H1 (cell line): ENCODE results near the gene MBP. TPM values are rescaled to one million over a fixed set of nuclear protein-coding genes. Genes with fewer than 3 reads are reported as not detected.
A peak's percentile ranks its signal among the peaks of the same experiment; 100 is the strongest.

Experiments
- CHD1 ChIP-seq: IDR thresholded peaks from 2 replicates; pipeline ENCODE4 v1.6.1; 2012; ENCODE audit warnings: low read depth, low read length, improper control_type of control experiment
- MAFK ChIP-seq: IDR thresholded peaks from 2 replicates; pipeline ENCODE4 v1.6.1; 2012; ENCODE audit warnings: low read depth, mild to moderate bottlenecking, improper control_type of control experiment, low read length
- POLR2A ChIP-seq, 2 experiments: IDR thresholded peaks; 1 replicate in 1 of 2; 2 replicates in 1 of 2; pipeline ENCODE4 v1.6.1; 2011; ENCODE audit warnings: low read depth in 2 of 2, low read length in 2 of 2, mild to moderate bottlenecking in 2 of 2; ENCODE audit errors: control extremely low read depth in 1 of 2
- POU5F1 ChIP-seq: IDR thresholded peaks from 2 replicates; pipeline ENCODE4 v1.6.1; 2011; ENCODE audit warnings: low read depth, mild to moderate bottlenecking, low read length, moderate library complexity
- SP4 ChIP-seq: IDR thresholded peaks from 2 replicates; pipeline ENCODE4 v1.6.1; 2012; ENCODE audit warnings: low read length, inconsistent platforms
- TAF7 ChIP-seq: optimal IDR thresholded peaks from 2 replicates; pipeline ENCODE3; 2011; ENCODE audit warnings: low read depth, mild to moderate bottlenecking, inconsistent platforms, low read length, moderate library complexity, borderline replicate concordance
- polyA plus RNA-seq, 7 experiments: library from polyadenylated mRNA; depleted of rRNA in 3 of 7; stranded (reverse) in 5 of 7; unstranded in 2 of 7; fragments of >200 nt in 5 of 7; fragments of 200-250 nt in 2 of 7; gene quantifications; 1 replicate in 5 of 7; 2 replicates in 1 of 7; 4 replicates in 1 of 7; pipeline versions ENCODE4 v1.2.1 to v1.2.3, GENCODE V29; 2011 to 2013; ENCODE audit warnings: missing spikeins in 2 of 7, mixed read lengths in 2 of 7
- total RNA-seq: library from RNA; stranded (reverse); fragmentation: NEBNext Ultra II Directional; extraction: Animal tissue kit (Norgen Biotek cat#: 25700); gene quantifications from 2 replicates; pipeline ENCODE4 v1.2.1, GENCODE V29; 2021
- TF ChIP-seq, protein P1 (sequence below): IDR thresholded peaks from 2 replicates; pipeline ENCODE4 v1.6.1; 2012; ENCODE audit warnings: low read length, inconsistent platforms
- TF ChIP-seq, protein P2 (sequence below), 3 experiments: IDR thresholded peaks; 1 replicate in 2 of 3; 2 replicates in 1 of 3; pipeline versions ENCODE4 v1.5.1 to v1.6.1; 2011; ENCODE audit warnings: low read length in 3 of 3, mild to moderate bottlenecking in 3 of 3, inconsistent platforms in 2 of 3, low read depth in 1 of 3, moderate library complexity in 1 of 3; ENCODE audit not compliant: insufficient read depth in 1 of 3; ENCODE audit errors: control extremely low read depth in 1 of 3

Gene MBP
- total and polyA plus RNA-seq, 2 of the 8 experiments (the other 6 are each of a cell fraction or from before 2014, with no cell fraction given), result 7.7 to 19.2 TPM

DNA sequence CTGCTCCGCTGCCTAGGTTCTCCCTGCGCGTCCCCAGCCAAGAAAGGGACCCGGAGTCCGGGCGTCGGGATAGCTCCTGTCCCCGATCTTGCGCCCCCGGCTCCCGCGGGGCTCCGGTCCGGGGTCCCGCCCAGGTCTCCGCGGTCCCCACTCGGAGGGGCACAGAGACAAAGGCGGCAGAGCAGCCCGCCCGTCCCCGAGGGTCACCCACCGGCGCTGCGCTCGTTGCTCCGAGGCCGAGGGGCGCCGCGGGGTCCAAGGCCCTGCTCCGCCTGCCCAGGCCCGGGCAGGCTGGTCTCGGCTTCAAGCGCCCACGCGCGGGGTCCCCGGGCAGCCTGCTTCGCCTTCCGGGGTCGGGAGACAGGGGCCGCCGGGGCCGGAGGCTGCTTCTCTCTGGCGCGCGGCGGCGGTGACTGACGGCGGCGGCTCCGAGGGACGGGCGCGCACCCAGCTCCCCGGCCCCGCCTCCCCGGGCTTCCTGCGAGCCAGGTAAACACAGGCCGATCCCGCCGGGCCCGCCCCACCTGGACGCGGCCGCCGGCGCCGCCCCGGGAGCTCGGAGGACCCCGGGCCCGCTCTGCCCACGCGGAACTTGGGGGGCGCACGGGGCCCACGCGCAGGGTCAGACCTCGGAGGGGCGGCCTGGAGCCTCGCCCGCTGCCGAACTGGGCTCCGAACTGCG lies at the start of gene MBP (continued):
- TF ChIP-seq, protein P1, sequence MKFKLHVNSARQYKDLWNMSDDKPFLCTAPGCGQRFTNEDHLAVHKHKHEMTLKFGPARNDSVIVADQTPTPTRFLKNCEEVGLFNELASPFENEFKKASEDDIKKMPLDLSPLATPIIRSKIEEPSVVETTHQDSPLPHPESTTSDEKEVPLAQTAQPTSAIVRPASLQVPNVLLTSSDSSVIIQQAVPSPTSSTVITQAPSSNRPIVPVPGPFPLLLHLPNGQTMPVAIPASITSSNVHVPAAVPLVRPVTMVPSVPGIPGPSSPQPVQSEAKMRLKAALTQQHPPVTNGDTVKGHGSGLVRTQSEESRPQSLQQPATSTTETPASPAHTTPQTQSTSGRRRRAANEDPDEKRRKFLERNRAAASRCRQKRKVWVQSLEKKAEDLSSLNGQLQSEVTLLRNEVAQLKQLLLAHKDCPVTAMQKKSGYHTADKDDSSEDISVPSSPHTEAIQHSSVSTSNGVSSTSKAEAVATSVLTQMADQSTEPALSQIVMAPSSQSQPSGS, result no peak
- TF ChIP-seq TAF7 (peak; percentile 20), CHD1 (no peak), POLR2A (IDR thresholded peaks at IDR 0.05; ENCODE audit: control extremely low read depth in 1 of 2, low read depth in 2 of 2, low read length in 2 of 2) (peak in 1 of 2 experiments; percentile 51; a peak in 2 of 3 replicates), MAFK (no peak), SP4 (no peak), POU5F1 (no peak)
- TF ChIP-seq, protein P2, sequence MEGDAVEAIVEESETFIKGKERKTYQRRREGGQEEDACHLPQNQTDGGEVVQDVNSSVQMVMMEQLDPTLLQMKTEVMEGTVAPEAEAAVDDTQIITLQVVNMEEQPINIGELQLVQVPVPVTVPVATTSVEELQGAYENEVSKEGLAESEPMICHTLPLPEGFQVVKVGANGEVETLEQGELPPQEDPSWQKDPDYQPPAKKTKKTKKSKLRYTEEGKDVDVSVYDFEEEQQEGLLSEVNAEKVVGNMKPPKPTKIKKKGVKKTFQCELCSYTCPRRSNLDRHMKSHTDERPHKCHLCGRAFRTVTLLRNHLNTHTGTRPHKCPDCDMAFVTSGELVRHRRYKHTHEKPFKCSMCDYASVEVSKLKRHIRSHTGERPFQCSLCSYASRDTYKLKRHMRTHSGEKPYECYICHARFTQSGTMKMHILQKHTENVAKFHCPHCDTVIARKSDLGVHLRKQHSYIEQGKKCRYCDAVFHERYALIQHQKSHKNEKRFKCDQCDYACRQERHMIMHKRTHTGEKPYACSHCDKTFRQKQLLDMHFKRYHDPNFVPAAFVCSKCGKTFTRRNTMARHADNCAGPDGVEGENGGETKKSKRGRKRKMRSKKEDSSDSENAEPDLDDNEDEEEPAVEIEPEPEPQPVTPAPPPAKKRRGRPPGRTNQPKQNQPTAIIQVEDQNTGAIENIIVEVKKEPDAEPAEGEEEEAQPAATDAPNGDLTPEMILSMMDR (IDR thresholded peaks at IDR 0.05; ENCODE audit: control extremely low read depth in 1 of 3, insufficient read depth in 1 of 3, low read depth in 1 of 3, low read length in 3 of 3), result no peak
